Endothelial cell of umbilical vein (primary cell): ENCODE measurements around the gene CNTNAP1.

Experiments used
- CTCF ChIP-seq, 2 donors: IDR thresholded peaks; 1 replicate in 1 of 2; 2 replicates in 1 of 2; pipeline ENCODE4 v1.5.1; 2011; ENCODE audit warnings: low read length in 2 of 2, mild to moderate bottlenecking in 2 of 2, moderate library complexity in 2 of 2, control low read depth in 1 of 2, inconsistent platforms in 1 of 2, low read depth in 1 of 2; ENCODE audit not compliant: insufficient read depth in 1 of 2; ENCODE audit errors: extremely low read depth in 1 of 2
- POLR2A ChIP-seq: IDR thresholded peaks from 2 replicates; pipeline ENCODE4 v1.6.1; 2012; ENCODE audit warnings: low read depth, mild to moderate bottlenecking, control low read depth, low read length

GRCh38 chr17:42694524-42694923, 12.2 kb downstream of the CNTNAP1 start:
- TF ChIP-seq POLR2A = no peak
- no peak for TF ChIP-seq CTCF (IDR thresholded peaks at IDR 0.05; ENCODE audit: extremely low read depth in 1 of 2, insufficient read depth in 1 of 2, low read depth in 1 of 2, low read length in 2 of 2)
